ENCODE measurements around the gene TSPAN14.

Gene TSPAN14

GRCh38 chr10:80468806-80469421, 14.8 kb downstream of the TSPAN14 start:
- H3K9me3 ChIP-seq (ENCODE audit: severe bottlenecking) = no peaks in the 10 kb centered on the region
- peak overlapping the region; percentile 100 for H3K27ac ChIP-seq (ENCODE audit: poor library complexity, severe bottlenecking)
- TF ChIP-seq, protein P1, sequence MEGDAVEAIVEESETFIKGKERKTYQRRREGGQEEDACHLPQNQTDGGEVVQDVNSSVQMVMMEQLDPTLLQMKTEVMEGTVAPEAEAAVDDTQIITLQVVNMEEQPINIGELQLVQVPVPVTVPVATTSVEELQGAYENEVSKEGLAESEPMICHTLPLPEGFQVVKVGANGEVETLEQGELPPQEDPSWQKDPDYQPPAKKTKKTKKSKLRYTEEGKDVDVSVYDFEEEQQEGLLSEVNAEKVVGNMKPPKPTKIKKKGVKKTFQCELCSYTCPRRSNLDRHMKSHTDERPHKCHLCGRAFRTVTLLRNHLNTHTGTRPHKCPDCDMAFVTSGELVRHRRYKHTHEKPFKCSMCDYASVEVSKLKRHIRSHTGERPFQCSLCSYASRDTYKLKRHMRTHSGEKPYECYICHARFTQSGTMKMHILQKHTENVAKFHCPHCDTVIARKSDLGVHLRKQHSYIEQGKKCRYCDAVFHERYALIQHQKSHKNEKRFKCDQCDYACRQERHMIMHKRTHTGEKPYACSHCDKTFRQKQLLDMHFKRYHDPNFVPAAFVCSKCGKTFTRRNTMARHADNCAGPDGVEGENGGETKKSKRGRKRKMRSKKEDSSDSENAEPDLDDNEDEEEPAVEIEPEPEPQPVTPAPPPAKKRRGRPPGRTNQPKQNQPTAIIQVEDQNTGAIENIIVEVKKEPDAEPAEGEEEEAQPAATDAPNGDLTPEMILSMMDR (IDR thresholded peaks at IDR 0.05; ENCODE audit: poor library complexity, severe bottlenecking) = no peak
- peaks cover 28% of the 10 kb centered on the region for H3K36me3 ChIP-seq (ENCODE audit: low read depth)
- DNase-seq (ENCODE audit: low spot score) (no peak), ATAC-seq (ENCODE audit: low read depth) (no peak)
- no peaks in the 10 kb centered on the region for H3K27me3 ChIP-seq (ENCODE audit: insufficient read depth, poor library complexity, severe bottlenecking)
- H3K4me1 ChIP-seq (ENCODE audit: insufficient read depth, poor library complexity, severe bottlenecking) = peaks cover 84% of the 10 kb centered on the region
- no peak overlapping the region for H3K4me3 ChIP-seq (ENCODE audit: severe bottlenecking)

- DNase-seq (ENCODE audit: low spot score) (no peak), ATAC-seq (ENCODE audit: low read depth) (no peak)
- Histone ChIP-seq H3K27me3 (ENCODE audit: insufficient read depth, poor library complexity, severe bottlenecking) (no peaks in the 10 kb centered on the region), H3K4me1 (ENCODE audit: insufficient read depth, poor library complexity, severe bottlenecking) (peaks cover 83% of the 10 kb centered on the region), H3K4me3 (ENCODE audit: severe bottlenecking) (no peak overlapping the region), H3K36me3 (ENCODE audit: low read depth) (peaks cover 28% of the 10 kb centered on the region), H3K27ac (ENCODE audit: poor library complexity, severe bottlenecking) (peak overlapping the region; percentile 100), H3K9me3 (ENCODE audit: severe bottlenecking) (no peaks in the 10 kb centered on the region)
- TF ChIP-seq, protein P1 (IDR thresholded peaks at IDR 0.05; ENCODE audit: poor library complexity, severe bottlenecking) = no peak
Observed at GRCh38 chr10:80470266-80470665, 16.2 kb downstream of the TSPAN14 start.

DNA sequence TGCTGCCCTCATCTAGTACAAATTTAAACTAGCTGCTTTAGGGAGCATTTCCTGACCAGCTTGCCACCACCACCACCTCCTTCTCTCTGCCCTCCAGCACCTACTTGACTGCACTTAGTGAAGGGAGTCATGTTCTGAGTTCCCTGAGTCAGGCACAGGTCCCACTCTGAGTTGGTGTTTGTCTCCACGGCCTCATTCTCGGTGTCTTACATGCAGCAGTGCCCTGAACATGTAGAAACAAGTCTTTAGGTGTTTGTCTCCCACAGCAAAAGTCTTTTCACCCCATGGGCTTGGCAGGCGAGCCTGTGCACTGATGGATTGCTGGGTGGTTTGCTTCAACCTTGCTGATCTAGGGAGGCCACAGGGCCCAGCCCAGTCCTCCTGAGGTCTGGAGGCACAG, 16.9 kb downstream of the TSPAN14 start:
- ATAC-seq (ENCODE audit: low read depth) (peak; percentile 35), DNase-seq (ENCODE audit: low spot score) (no peak)
- Histone ChIP-seq H3K9me3 (ENCODE audit: severe bottlenecking) (no peaks in the 10 kb centered on the region), H3K4me3 (ENCODE audit: severe bottlenecking) (no peak overlapping the region), H3K4me1 (ENCODE audit: insufficient read depth, poor library complexity, severe bottlenecking) (peaks cover 80% of the 10 kb centered on the region), H3K36me3 (ENCODE audit: low read depth) (peaks cover 28% of the 10 kb centered on the region), H3K27me3 (ENCODE audit: insufficient read depth, poor library complexity, severe bottlenecking) (no peaks in the 10 kb centered on the region), H3K27ac (ENCODE audit: poor library complexity, severe bottlenecking) (peak overlapping the region; percentile 100)
- TF ChIP-seq, protein P1 (IDR thresholded peaks at IDR 0.05; ENCODE audit: poor library complexity, severe bottlenecking) = no peak

GRCh38 chr10:80471715-80472233, 17.7 kb downstream of the TSPAN14 start:
- ATAC-seq (ENCODE audit: low read depth) (peak; percentile 67), DNase-seq (ENCODE audit: low spot score) (peak; percentile 98)
- H3K9me3 ChIP-seq (ENCODE audit: severe bottlenecking) = no peaks in the 10 kb centered on the region
- peaks cover 28% of the 10 kb centered on the region for H3K36me3 ChIP-seq (ENCODE audit: low read depth)
- H3K27me3 ChIP-seq (ENCODE audit: insufficient read depth, poor library complexity, severe bottlenecking) = no peaks in the 10 kb centered on the region
- no peak overlapping the region for H3K4me3 ChIP-seq (ENCODE audit: severe bottlenecking)
- TF ChIP-seq, protein P1 (IDR thresholded peaks at IDR 0.05; ENCODE audit: poor library complexity, severe bottlenecking) = no peak
- H3K27ac ChIP-seq (ENCODE audit: poor library complexity, severe bottlenecking) = peak overlapping the region; percentile 100
- H3K4me1 ChIP-seq (ENCODE audit: insufficient read depth, poor library complexity, severe bottlenecking) = peaks cover 75% of the 10 kb centered on the region
